Measurements from ENCODE around the gene SIM1.

SIM1 gene

DNA sequence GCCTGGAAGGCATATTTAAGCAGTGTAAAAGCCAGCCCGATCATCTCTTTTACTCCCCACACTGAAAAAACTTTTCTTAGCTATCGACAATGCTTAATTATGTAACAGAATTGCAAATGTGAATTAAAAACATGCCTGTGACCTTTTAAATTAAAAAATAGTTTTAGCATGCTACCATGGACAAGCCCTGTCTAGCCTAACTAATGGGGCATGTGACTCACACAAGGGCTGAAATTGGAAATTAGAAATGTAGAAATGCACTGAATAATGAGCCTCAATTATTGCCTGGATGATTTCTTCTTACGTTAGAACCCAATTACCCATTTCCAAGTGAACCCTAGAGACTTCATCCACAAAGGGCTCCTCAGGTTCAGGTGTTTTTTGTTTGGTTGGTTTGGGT, 82.7 kb downstream of the SIM1 start:
- WGBS (ENCODE audit: extremely low coverage, insufficient coverage, insufficient read length), result no CpG with 5 or more reads among the region's 3 CpGs

DNA sequence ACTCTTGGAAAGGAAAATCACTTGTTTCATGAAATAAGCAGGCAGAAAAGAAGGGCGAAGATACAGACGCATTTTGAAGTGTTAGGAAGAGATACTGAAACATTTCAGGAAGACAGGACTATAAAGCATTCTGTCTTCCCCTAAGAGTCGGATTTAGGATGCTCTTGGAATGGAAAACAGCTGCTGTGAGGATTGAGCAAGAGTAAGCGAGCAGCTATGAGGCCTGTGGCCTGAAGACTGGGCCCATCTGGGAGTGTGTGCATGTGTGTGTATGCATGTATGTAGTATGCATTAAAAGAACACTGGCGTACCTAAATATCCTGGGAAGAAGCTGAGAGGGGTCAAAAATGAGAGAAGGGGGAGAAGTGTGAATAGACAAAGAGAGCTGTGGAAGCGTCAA, 83.6 kb downstream of the SIM1 start:
- Histone ChIP-seq H3K23ac (ENCODE audit: low read length) (no peak overlapping the region), H3K14ac (ENCODE audit: low read length) (no peak overlapping the region), H3K27ac (ENCODE audit: low read depth, low read length) (no peak overlapping the region), H3K4ac (ENCODE audit: low read depth, low read length) (no peak overlapping the region), H3K27me3 (ENCODE audit: insufficient read depth, low read length) (no peaks in the 10 kb centered on the region), H3K4me2 (ENCODE audit: low read length) (no peak overlapping the region), H3K4me1 (ENCODE audit: control insufficient read depth in 1 of 2, insufficient read depth in 2 of 2, low read length in 2 of 2) (no peaks in the 10 kb centered on the region), H2BK120ac (ENCODE audit: insufficient read depth, low read length, poor library complexity) (no peak overlapping the region), H3K9ac (ENCODE audit: low read length) (no peak overlapping the region), H4K12ac (ENCODE audit: low read depth, low read length) (no peak overlapping the region), H3K79me1 (ENCODE audit: low read length) (no peaks in the 10 kb centered on the region), H4K8ac (ENCODE audit: low read depth, low read length) (no peak overlapping the region), H3K79me2 (ENCODE audit: control insufficient read depth, insufficient read depth, low read length, poor library complexity) (no peaks in the 10 kb centered on the region), H3K9me3 (ENCODE audit: insufficient read depth, low read depth, low read length) (no peaks in the 10 kb centered on the region), H2BK5ac (ENCODE audit: low read depth, low read length, poor library complexity) (no peak overlapping the region), H4K91ac (ENCODE audit: low read depth, low read length) (no peak overlapping the region), H3K18ac (ENCODE audit: low read length) (no peak overlapping the region), H2AFZ (ENCODE audit: insufficient read depth, low read length, poor library complexity) (no peak overlapping the region), H2AK5ac (ENCODE audit: low read length) (no peak overlapping the region), H3K36me3 (ENCODE audit: control insufficient read depth in 1 of 2, insufficient read depth in 2 of 2, low read length in 2 of 2) (no peaks in the 10 kb centered on the region), H2BK12ac (ENCODE audit: low read length) (no peak overlapping the region), H3K4me3 (ENCODE audit: low read depth, low read length) (no peak overlapping the region)
- WGBS (ENCODE audit: extremely low coverage, insufficient coverage, insufficient read length), result no CpG with 5 or more reads among the region's 6 CpGs
- peak in 1 of 2 donors; percentile 7 for DNase-seq

More for the DNA sequence above, 82.7 kb downstream of the SIM1 start:
- Histone ChIP-seq H3K4me3 (ENCODE audit: low read depth, low read length) (no peak overlapping the region), H3K4ac (ENCODE audit: low read depth, low read length) (no peak overlapping the region), H3K36me3 (ENCODE audit: control insufficient read depth in 1 of 2, insufficient read depth in 2 of 2, low read length in 2 of 2) (no peaks in the 10 kb centered on the region), H2AFZ (ENCODE audit: insufficient read depth, low read length, poor library complexity) (no peak overlapping the region), H2AK5ac (ENCODE audit: low read length) (no peak overlapping the region), H3K18ac (ENCODE audit: low read length) (no peak overlapping the region), H3K9ac (ENCODE audit: low read length) (no peak overlapping the region), H3K4me1 (ENCODE audit: control insufficient read depth in 1 of 2, insufficient read depth in 2 of 2, low read length in 2 of 2) (no peaks in the 10 kb centered on the region), H3K27me3 (ENCODE audit: insufficient read depth, low read length) (no peaks in the 10 kb centered on the region), H3K27ac (ENCODE audit: low read depth, low read length) (no peak overlapping the region), H4K8ac (ENCODE audit: low read depth, low read length) (no peak overlapping the region), H3K79me1 (ENCODE audit: low read length) (no peaks in the 10 kb centered on the region), H3K4me2 (ENCODE audit: low read length) (no peak overlapping the region), H3K23ac (ENCODE audit: low read length) (no peak overlapping the region), H4K91ac (ENCODE audit: low read depth, low read length) (no peak overlapping the region), H3K9me3 (ENCODE audit: insufficient read depth, low read depth, low read length) (no peaks in the 10 kb centered on the region), H2BK5ac (ENCODE audit: low read depth, low read length, poor library complexity) (no peak overlapping the region), H3K79me2 (ENCODE audit: control insufficient read depth, insufficient read depth, low read length, poor library complexity) (no peaks in the 10 kb centered on the region), H2BK120ac (ENCODE audit: insufficient read depth, low read length, poor library complexity) (no peak overlapping the region), H4K12ac (ENCODE audit: low read depth, low read length) (no peak overlapping the region), H3K14ac (ENCODE audit: low read length) (no peak overlapping the region), H2BK12ac (ENCODE audit: low read length) (no peak overlapping the region)
- DNase-seq, result no peak

DNA sequence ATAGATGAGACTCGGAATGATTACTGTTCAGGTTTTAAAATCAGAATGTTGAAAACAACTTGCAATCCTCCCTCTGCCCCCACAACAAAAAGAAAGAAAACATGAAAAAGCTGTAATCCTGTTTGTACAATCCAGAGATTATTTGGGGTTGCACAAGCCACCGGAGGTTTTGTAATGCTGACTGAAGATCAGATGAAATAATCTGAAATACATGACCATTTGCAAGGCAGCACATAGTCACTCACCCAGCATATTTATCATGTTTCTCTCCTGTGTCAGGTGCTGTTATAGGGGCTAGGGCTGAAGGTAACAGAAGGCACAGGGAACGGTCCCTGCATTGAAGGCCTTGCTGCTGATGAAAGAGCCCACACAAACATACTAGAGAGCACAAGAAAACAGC, 85.3 kb downstream of the SIM1 start:
- no peaks in the 10 kb centered on the region for H3K36me3 ChIP-seq (ENCODE audit: control insufficient read depth in 1 of 2, insufficient read depth in 2 of 2, low read length in 2 of 2)
- WGBS (ENCODE audit: extremely low coverage, insufficient coverage, insufficient read length), result no CpG with 5 or more reads among the region's 3 CpGs
- H3K4me1 ChIP-seq (ENCODE audit: control insufficient read depth in 1 of 2, insufficient read depth in 2 of 2, low read length in 2 of 2), result no peaks in the 10 kb centered on the region
- no peak overlapping the region for H3K4me3 ChIP-seq (ENCODE audit: low read depth, low read length)
- H4K91ac ChIP-seq (ENCODE audit: low read depth, low read length), result no peak overlapping the region
- H3K9me3 ChIP-seq (ENCODE audit: insufficient read depth, low read depth, low read length), result no peaks in the 10 kb centered on the region
- H3K23ac ChIP-seq (ENCODE audit: low read length), result no peak overlapping the region
- no peak overlapping the region for H4K8ac ChIP-seq (ENCODE audit: low read depth, low read length)
- H3K14ac ChIP-seq (ENCODE audit: low read length), result no peak overlapping the region
- no peak overlapping the region for H4K12ac ChIP-seq (ENCODE audit: low read depth, low read length)
- no peak overlapping the region for H3K4ac ChIP-seq (ENCODE audit: low read depth, low read length)
- no peak overlapping the region for H2BK120ac ChIP-seq (ENCODE audit: insufficient read depth, low read length, poor library complexity)
- H2AK5ac ChIP-seq (ENCODE audit: low read length), result no peak overlapping the region
- DNase-seq, result peak; percentile 89 to 96
- H3K27ac ChIP-seq (ENCODE audit: low read depth, low read length), result no peak overlapping the region
- H2BK5ac ChIP-seq (ENCODE audit: low read depth, low read length, poor library complexity), result no peak overlapping the region
- H3K9ac ChIP-seq (ENCODE audit: low read length), result no peak overlapping the region
- no peak overlapping the region for H2BK12ac ChIP-seq (ENCODE audit: low read length)
- H2AFZ ChIP-seq (ENCODE audit: insufficient read depth, low read length, poor library complexity), result no peak overlapping the region
- no peak overlapping the region for H3K18ac ChIP-seq (ENCODE audit: low read length)
- H3K79me1 ChIP-seq (ENCODE audit: low read length), result no peaks in the 10 kb centered on the region
- H3K27me3 ChIP-seq (ENCODE audit: insufficient read depth, low read length), result no peaks in the 10 kb centered on the region
- no peaks in the 10 kb centered on the region for H3K79me2 ChIP-seq (ENCODE audit: control insufficient read depth, insufficient read depth, low read length, poor library complexity)
- no peak overlapping the region for H3K4me2 ChIP-seq (ENCODE audit: low read length)

DNA sequence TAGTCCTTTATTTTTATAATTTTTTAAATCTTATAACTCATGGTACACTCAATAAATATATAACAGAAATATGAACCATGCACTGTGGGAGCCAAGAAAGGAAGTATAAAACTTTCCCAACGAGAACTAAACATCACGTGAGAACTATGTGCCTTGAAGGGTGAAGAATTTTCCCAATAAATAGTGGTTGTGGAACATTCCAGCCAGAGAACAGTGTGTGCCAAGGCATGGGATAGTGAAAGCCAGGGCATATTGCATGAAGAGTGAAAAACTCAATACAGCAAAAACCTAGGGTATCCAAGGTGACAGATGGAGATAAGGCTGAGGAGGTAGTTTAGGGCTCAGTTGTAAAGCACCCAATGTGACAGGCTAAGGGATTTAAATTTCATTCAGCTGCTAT, 86.1 kb downstream of the SIM1 start:
- Histone ChIP-seq H3K14ac (ENCODE audit: low read length) (no peak overlapping the region), H3K4me2 (ENCODE audit: low read length) (no peak overlapping the region), H2BK120ac (ENCODE audit: insufficient read depth, low read length, poor library complexity) (no peak overlapping the region), H3K9ac (ENCODE audit: low read length) (no peak overlapping the region), H3K27me3 (ENCODE audit: insufficient read depth, low read length) (no peaks in the 10 kb centered on the region), H2AK5ac (ENCODE audit: low read length) (no peak overlapping the region), H4K12ac (ENCODE audit: low read depth, low read length) (no peak overlapping the region), H2BK12ac (ENCODE audit: low read length) (no peak overlapping the region), H3K9me3 (ENCODE audit: insufficient read depth, low read depth, low read length) (no peaks in the 10 kb centered on the region), H2BK5ac (ENCODE audit: low read depth, low read length, poor library complexity) (no peak overlapping the region), H3K4me3 (ENCODE audit: low read depth, low read length) (no peak overlapping the region), H3K27ac (ENCODE audit: low read depth, low read length) (no peak overlapping the region), H3K36me3 (ENCODE audit: control insufficient read depth in 1 of 2, insufficient read depth in 2 of 2, low read length in 2 of 2) (no peaks in the 10 kb centered on the region), H4K8ac (ENCODE audit: low read depth, low read length) (no peak overlapping the region), H3K79me2 (ENCODE audit: control insufficient read depth, insufficient read depth, low read length, poor library complexity) (no peaks in the 10 kb centered on the region), H3K4ac (ENCODE audit: low read depth, low read length) (no peak overlapping the region), H3K4me1 (ENCODE audit: control insufficient read depth in 1 of 2, insufficient read depth in 2 of 2, low read length in 2 of 2) (no peaks in the 10 kb centered on the region), H3K18ac (ENCODE audit: low read length) (no peak overlapping the region), H2AFZ (ENCODE audit: insufficient read depth, low read length, poor library complexity) (no peak overlapping the region), H4K91ac (ENCODE audit: low read depth, low read length) (no peak overlapping the region), H3K79me1 (ENCODE audit: low read length) (no peaks in the 10 kb centered on the region), H3K23ac (ENCODE audit: low read length) (peak overlapping the region; percentile 53)
- DNase-seq, result peak in 1 of 2 donors; percentile 19
- no CpG with 5 or more reads among the region's 2 CpGs for WGBS (ENCODE audit: extremely low coverage, insufficient coverage, insufficient read length)
